ENCODE results near the gene UGT2B28. TPM values are rescaled to one million over a fixed set of nuclear protein-coding genes. Genes with fewer than 3 reads are reported as not detected.
"Not testable (repeated sequence)": the region's sequence is repeated elsewhere in the genome, so short reads cannot be mapped to it uniquely, and the experiment has no call there.

Gene UGT2B28
- polyA plus RNA-seq, 3 donors: not detected

- Histone ChIP-seq H3K9me3 (replicated peaks in 1 of 2; ENCODE audit: control insufficient read depth in 1 of 2, insufficient read depth in 1 of 2, low read length in 2 of 2) (no peaks in the 10 kb centered on the region), H3K27ac (ENCODE audit: low read depth in 1 of 2, low read length in 2 of 2) (no peak overlapping the region), H3K4me3 (replicated peaks in 1 of 3; ENCODE audit: low read depth in 2 of 3, low read length in 3 of 3) (no peak overlapping the region), H4K20me1 (ENCODE audit: insufficient read depth, low read length) (no peaks in the 10 kb centered on the region), H3K27me3 (ENCODE audit: control insufficient read depth in 2 of 2, insufficient read depth in 2 of 2, low read length in 2 of 2) (no peaks in the 10 kb centered on the region), H3K4me2 (replicated peaks; ENCODE audit: extremely low read depth, low read length, poor library complexity, severe bottlenecking) (no peak overlapping the region), H3K36me3 (replicated peaks in 1 of 2; ENCODE audit: control insufficient read depth in 1 of 2, insufficient read depth in 2 of 2, low read length in 2 of 2) (no peaks in the 10 kb centered on the region), H3K4me1 (ENCODE audit: control insufficient read depth in 1 of 2, insufficient read depth in 2 of 2, low read length in 2 of 2) (no peaks in the 10 kb centered on the region), H3K9ac (ENCODE audit: insufficient read depth, low read length, poor library complexity, severe bottlenecking) (no peak overlapping the region), H3K79me2 (ENCODE audit: insufficient read depth, low read length) (no peaks in the 10 kb centered on the region), H2AFZ (ENCODE audit: insufficient read depth, low read depth, low read length, poor library complexity, severe bottlenecking) (no peak overlapping the region)
- no peaks in the 10 kb centered on the region for H3K36me3 Mint-ChIP-seq
- 94% methylated on average over 3 of the region's 4 CpGs for WGBS (ENCODE audit: insufficient coverage)
- TF ChIP-seq, protein P1, sequence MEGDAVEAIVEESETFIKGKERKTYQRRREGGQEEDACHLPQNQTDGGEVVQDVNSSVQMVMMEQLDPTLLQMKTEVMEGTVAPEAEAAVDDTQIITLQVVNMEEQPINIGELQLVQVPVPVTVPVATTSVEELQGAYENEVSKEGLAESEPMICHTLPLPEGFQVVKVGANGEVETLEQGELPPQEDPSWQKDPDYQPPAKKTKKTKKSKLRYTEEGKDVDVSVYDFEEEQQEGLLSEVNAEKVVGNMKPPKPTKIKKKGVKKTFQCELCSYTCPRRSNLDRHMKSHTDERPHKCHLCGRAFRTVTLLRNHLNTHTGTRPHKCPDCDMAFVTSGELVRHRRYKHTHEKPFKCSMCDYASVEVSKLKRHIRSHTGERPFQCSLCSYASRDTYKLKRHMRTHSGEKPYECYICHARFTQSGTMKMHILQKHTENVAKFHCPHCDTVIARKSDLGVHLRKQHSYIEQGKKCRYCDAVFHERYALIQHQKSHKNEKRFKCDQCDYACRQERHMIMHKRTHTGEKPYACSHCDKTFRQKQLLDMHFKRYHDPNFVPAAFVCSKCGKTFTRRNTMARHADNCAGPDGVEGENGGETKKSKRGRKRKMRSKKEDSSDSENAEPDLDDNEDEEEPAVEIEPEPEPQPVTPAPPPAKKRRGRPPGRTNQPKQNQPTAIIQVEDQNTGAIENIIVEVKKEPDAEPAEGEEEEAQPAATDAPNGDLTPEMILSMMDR (IDR thresholded peaks at IDR 0.05): no peak
- H3K27me3 Mint-ChIP-seq (ENCODE audit: low read depth in 3 of 3): no peaks in the 10 kb centered on the region
- peaks cover 0 to 2% (median 0%) of the 10 kb centered on the region in 7 donors for H3K9me3 Mint-ChIP-seq
- intact Hi-C loops (cut with micrococcal nuclease): no loop called here
- H3K4me3 Mint-ChIP-seq: no peak overlapping the region
- DNase-seq: no peak
- no peaks in the 10 kb centered on the region for H3K4me1 Mint-ChIP-seq
- H3K27ac Mint-ChIP-seq: no peak overlapping the region
These were observed 50.2 kb downstream of the UGT2B28 start for GRCh38 chr4:69330345-69331047.

DNA sequence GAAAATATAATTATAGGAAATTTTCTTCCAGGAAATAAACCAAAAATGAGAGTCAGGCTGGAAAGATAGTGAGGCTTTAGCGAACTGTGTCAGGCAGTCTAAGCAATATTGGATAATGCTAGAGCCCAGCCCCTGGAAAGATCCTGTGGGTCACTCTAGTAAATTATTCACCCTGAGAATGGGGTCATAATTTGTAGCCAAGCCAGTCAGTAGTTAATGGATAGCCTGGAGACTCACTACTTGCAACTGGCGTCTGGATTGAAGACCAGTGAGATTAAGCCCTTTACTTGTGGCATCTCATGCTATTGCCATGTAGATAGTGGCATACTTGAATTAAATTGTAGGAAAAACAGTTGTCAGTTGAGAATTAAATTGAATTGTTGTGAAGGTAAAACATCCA is 51.0 kb downstream of the UGT2B28 start:
- H3K9me3 ChIP-seq (replicated peaks in 1 of 2; ENCODE audit: control insufficient read depth in 1 of 2, insufficient read depth in 1 of 2, low read length in 2 of 2); H3K4me1 Mint-ChIP-seq; H3K9ac ChIP-seq (ENCODE audit: insufficient read depth, low read length, poor library complexity, severe bottlenecking); H3K27ac Mint-ChIP-seq; H3K27ac ChIP-seq (ENCODE audit: low read depth in 1 of 2, low read length in 2 of 2); H3K36me3 ChIP-seq (replicated peaks in 1 of 2; ENCODE audit: control insufficient read depth in 1 of 2, insufficient read depth in 2 of 2, low read length in 2 of 2); H3K4me3 Mint-ChIP-seq; H3K4me2 ChIP-seq (replicated peaks; ENCODE audit: extremely low read depth, low read length, poor library complexity, severe bottlenecking); H4K20me1 ChIP-seq (ENCODE audit: insufficient read depth, low read length); H2AFZ ChIP-seq (ENCODE audit: insufficient read depth, low read depth, low read length, poor library complexity, severe bottlenecking); H3K27me3 Mint-ChIP-seq (ENCODE audit: low read depth in 3 of 3); H3K36me3 Mint-ChIP-seq; H3K9me3 Mint-ChIP-seq; H3K4me3 ChIP-seq (replicated peaks in 1 of 3; ENCODE audit: low read depth in 2 of 3, low read length in 3 of 3); H3K4me1 ChIP-seq (ENCODE audit: control insufficient read depth in 1 of 2, insufficient read depth in 2 of 2, low read length in 2 of 2); H3K27me3 ChIP-seq (ENCODE audit: control insufficient read depth in 2 of 2, insufficient read depth in 2 of 2, low read length in 2 of 2); intact Hi-C loops (cut with micrococcal nuclease); DNase-seq; H3K79me2 ChIP-seq (ENCODE audit: insufficient read depth, low read length): not testable (repeated sequence)
- 100% methylated on average over 1 of the region's 2 CpGs for WGBS (ENCODE audit: insufficient coverage)

- H3K27ac ChIP-seq (ENCODE audit: low read depth in 1 of 2, low read length in 2 of 2); H3K27me3 Mint-ChIP-seq (ENCODE audit: low read depth in 3 of 3); H3K36me3 ChIP-seq (replicated peaks in 1 of 2; ENCODE audit: control insufficient read depth in 1 of 2, insufficient read depth in 2 of 2, low read length in 2 of 2); H3K9me3 ChIP-seq (replicated peaks in 1 of 2; ENCODE audit: control insufficient read depth in 1 of 2, insufficient read depth in 1 of 2, low read length in 2 of 2); H3K9ac ChIP-seq (ENCODE audit: insufficient read depth, low read length, poor library complexity, severe bottlenecking); H2AFZ ChIP-seq (ENCODE audit: insufficient read depth, low read depth, low read length, poor library complexity, severe bottlenecking); H3K4me1 Mint-ChIP-seq; H3K27me3 ChIP-seq (ENCODE audit: control insufficient read depth in 2 of 2, insufficient read depth in 2 of 2, low read length in 2 of 2); H3K9me3 Mint-ChIP-seq; H3K4me2 ChIP-seq (replicated peaks; ENCODE audit: extremely low read depth, low read length, poor library complexity, severe bottlenecking); intact Hi-C loops (cut with micrococcal nuclease); H3K4me3 ChIP-seq (replicated peaks in 1 of 3; ENCODE audit: low read depth in 2 of 3, low read length in 3 of 3); H4K20me1 ChIP-seq (ENCODE audit: insufficient read depth, low read length); H3K79me2 ChIP-seq (ENCODE audit: insufficient read depth, low read length); H3K4me1 ChIP-seq (ENCODE audit: control insufficient read depth in 1 of 2, insufficient read depth in 2 of 2, low read length in 2 of 2); H3K36me3 Mint-ChIP-seq; H3K4me3 Mint-ChIP-seq; H3K27ac Mint-ChIP-seq; DNase-seq: not testable (repeated sequence)
These were observed 55.2 kb downstream of the UGT2B28 start for GRCh38 chr4:69335485-69335884.

- H3K9me3 ChIP-seq (replicated peaks in 1 of 2; ENCODE audit: control insufficient read depth in 1 of 2, insufficient read depth in 1 of 2, low read length in 2 of 2); H3K4me3 ChIP-seq (replicated peaks in 1 of 3; ENCODE audit: low read depth in 2 of 3, low read length in 3 of 3); H3K4me1 ChIP-seq (ENCODE audit: control insufficient read depth in 1 of 2, insufficient read depth in 2 of 2, low read length in 2 of 2); H3K9me3 Mint-ChIP-seq; H3K4me1 Mint-ChIP-seq; intact Hi-C loops (cut with micrococcal nuclease); H3K4me3 Mint-ChIP-seq; H3K4me2 ChIP-seq (replicated peaks; ENCODE audit: extremely low read depth, low read length, poor library complexity, severe bottlenecking); H3K36me3 ChIP-seq (replicated peaks in 1 of 2; ENCODE audit: control insufficient read depth in 1 of 2, insufficient read depth in 2 of 2, low read length in 2 of 2); H3K27me3 ChIP-seq (ENCODE audit: control insufficient read depth in 2 of 2, insufficient read depth in 2 of 2, low read length in 2 of 2); H3K9ac ChIP-seq (ENCODE audit: insufficient read depth, low read length, poor library complexity, severe bottlenecking); H4K20me1 ChIP-seq (ENCODE audit: insufficient read depth, low read length); H2AFZ ChIP-seq (ENCODE audit: insufficient read depth, low read depth, low read length, poor library complexity, severe bottlenecking); H3K79me2 ChIP-seq (ENCODE audit: insufficient read depth, low read length); H3K27ac ChIP-seq (ENCODE audit: low read depth in 1 of 2, low read length in 2 of 2); H3K27ac Mint-ChIP-seq; H3K36me3 Mint-ChIP-seq; H3K27me3 Mint-ChIP-seq (ENCODE audit: low read depth in 3 of 3); DNase-seq: not testable (repeated sequence)
- no CpG with 5 or more reads among the region's 2 CpGs for WGBS (ENCODE audit: insufficient coverage)
These were observed 62.8 kb downstream of the UGT2B28 start for GRCh38 chr4:69343114-69343513.

All from CD14-positive monocyte (primary cell).